ENCODE results near the gene NABP1.

- no peak for TF ChIP-seq POLR2AphosphoS5 (IDR thresholded peaks at IDR 0.05; ENCODE audit: low read depth, low read length)
- no peak for TF ChIP-seq POLR2A (IDR thresholded peaks at IDR 0.05; ENCODE audit: low read depth, low read length)
- TF ChIP-seq TAF1 (IDR thresholded peaks at IDR 0.05; ENCODE audit: borderline replicate concordance, low read depth, low read length) = no peak
Observed at GRCh38 chr2:191687867-191688266, 9.9 kb downstream of the NABP1 start.
